GM23248 (cell line): ENCODE measurements around the gene NEK6. TPM values are rescaled to one million over a fixed set of nuclear protein-coding genes. Genes with fewer than 3 reads are reported as not detected.

Source experiments
- DNase-seq: peaks from one replicate; pipeline ENCODE4 v3.0.0-alpha.2; 2015
- H2AFZ ChIP-seq: fragments of 200-600 bp; sonication (generic); 2 replicates; pipeline ENCODE4 v1.6.1; 2016; ENCODE audit warnings: antibody characterized with exemption
- H3F3A ChIP-seq: fragments of 200-600 bp; sonication (generic); 2 replicates; pipeline ENCODE4 v1.6.1; 2016; ENCODE audit warnings: mild to moderate bottlenecking, antibody characterized with exemption, mixed run types; ENCODE audit not compliant: insufficient read depth
- H3K27ac ChIP-seq: fragments of 200-600 bp; sonication (generic); 2 replicates; pipeline ENCODE4 v1.5.1; 2016; ENCODE audit warnings: mild to moderate bottlenecking
- H3K27me3 ChIP-seq: fragments of 200-600 bp; sonication (generic); replicated peaks from 2 replicates; pipeline ENCODE4 v1.6.1; 2016; ENCODE audit warnings: mild to moderate bottlenecking; ENCODE audit not compliant: insufficient read depth
- H3K36me3 ChIP-seq: fragments of 200-600 bp; sonication (generic); 2 replicates; pipeline ENCODE4 v1.6.1; 2016; ENCODE audit warnings: low read depth, mild to moderate bottlenecking
- H3K4me1 ChIP-seq: fragments of 200-600 bp; sonication (generic); 2 replicates; pipeline ENCODE4 v1.6.1; 2016; ENCODE audit warnings: mild to moderate bottlenecking; ENCODE audit not compliant: insufficient read depth
- H3K4me2 ChIP-seq: fragments of 200-600 bp; sonication (generic); one replicate; pipeline ENCODE4 v1.6.1; 2016; ENCODE audit warnings: mild to moderate bottlenecking; ENCODE audit not compliant: unreplicated experiment
- H3K4me3 ChIP-seq: fragments of 200-600 bp; sonication (generic); 2 replicates; pipeline ENCODE4 v1.5.1; 2016; ENCODE audit warnings: mild to moderate bottlenecking
- H3K79me2 ChIP-seq: fragments of 200-600 bp; sonication (generic); 2 replicates; pipeline ENCODE4 v1.6.1; 2016; ENCODE audit warnings: mild to moderate bottlenecking; ENCODE audit not compliant: insufficient read depth
- H3K9ac ChIP-seq: fragments of 200-600 bp; sonication (generic); 2 replicates; pipeline ENCODE4 v1.6.1; 2016; ENCODE audit warnings: mild to moderate bottlenecking
- H3K9me2 ChIP-seq: fragments of 200-600 bp; sonication (generic); 2 replicates; pipeline ENCODE4 v1.6.1; 2016; ENCODE audit warnings: mixed run types, mild to moderate bottlenecking, moderate library complexity; ENCODE audit not compliant: insufficient read depth
- H3K9me3 ChIP-seq: fragments of 200-600 bp; sonication (generic); one replicate; pipeline ENCODE4 v1.6.1; 2017; ENCODE audit warnings: low read depth
- H4K20me1 ChIP-seq: fragments of 200-600 bp; sonication (generic); 2 replicates; pipeline ENCODE4 v1.6.0; 2016; ENCODE audit not compliant: insufficient read depth
- EZH2 ChIP-seq: fragments of 200-600 bp; sonication (generic); IDR thresholded peaks from 2 replicates; pipeline ENCODE4 v1.6.1; 2018; ENCODE audit warnings: antibody characterized with exemption, mild to moderate bottlenecking; ENCODE audit not compliant: insufficient read depth, poor library complexity, severe bottlenecking
- EZH2phosphoT487 ChIP-seq: fragments of 200-600 bp; sonication (generic); IDR thresholded peaks from 2 replicates; pipeline ENCODE4 v1.6.1; 2018; ENCODE audit warnings: antibody characterized with exemption, moderate library complexity, mild to moderate bottlenecking, low read depth; ENCODE audit not compliant: insufficient read depth
- WGBS, 2 experiments: methylation state at CpG; one replicate each; pipeline ENCODE4 v1.1.6; 2015 to 2017; ENCODE audit warnings: low lambda C conversion rate in 2 of 2, low coverage in 1 of 2; ENCODE audit errors: missing lambda C conversion rate in 2 of 2; 5-methylcytosine and 5-hydroxymethylcytosine counted together
- in situ Hi-C: fragments of 300-500 bp; cut with MboI; formaldehyde crosslinking; loops from 2 replicates; pipeline ENCODE4 v1.15.0; 2020
- polyA plus RNA-seq: library from polyadenylated mRNA; unstranded; fragments of >200 nt; fragmentation: Nextera tagmentation; extraction: Ambion mirVana; gene quantifications from 2 replicates; pipeline ENCODE4 v1.2.1, GENCODE V29; 2016
- total RNA-seq: library from RNA; depleted of rRNA; stranded (reverse); fragments of >200 nt; shearing (Covaris generic); gene quantifications from 2 replicates; pipeline ENCODE4 v1.2.3, GENCODE V29; 2014

NEK6 gene
- total and polyA plus RNA-seq, 2 experiments from 2014 or later, result 43.7 to 69.6 TPM

DNA sequence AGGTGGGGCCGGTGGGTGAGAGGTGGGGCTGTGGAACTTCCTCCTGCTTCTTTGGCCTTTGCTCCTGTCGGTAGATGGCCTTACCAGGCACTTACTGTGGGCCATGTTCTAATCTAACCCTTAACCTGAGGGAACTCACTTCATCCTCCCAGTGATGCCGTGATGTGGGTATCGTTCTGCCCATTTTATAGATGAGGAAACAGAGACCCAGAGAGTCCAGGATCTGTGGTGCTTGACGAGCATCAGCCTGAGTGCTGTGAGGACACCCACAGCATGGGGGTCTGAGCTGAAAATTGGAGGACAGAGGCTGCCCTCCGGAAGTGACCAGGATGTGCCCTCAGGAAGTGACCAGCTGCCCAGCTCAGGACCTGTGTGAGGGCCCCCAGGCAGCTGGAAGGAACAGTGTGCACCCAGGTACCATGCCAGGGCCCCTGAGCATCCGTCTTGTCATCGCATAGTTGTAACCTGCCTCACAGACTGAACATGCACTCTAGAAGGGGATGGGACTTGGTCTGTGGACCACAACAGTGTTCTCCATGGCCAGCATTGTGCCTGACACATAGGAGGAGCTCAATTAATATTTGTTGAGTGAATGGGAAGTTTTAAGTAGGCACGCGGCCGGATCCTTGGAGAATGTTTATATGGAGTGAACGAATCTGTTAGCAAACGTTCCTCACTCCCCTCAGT lies 8.5 kb downstream of the NEK6 start:
- no peak overlapping the region for H2AFZ ChIP-seq

DNA sequence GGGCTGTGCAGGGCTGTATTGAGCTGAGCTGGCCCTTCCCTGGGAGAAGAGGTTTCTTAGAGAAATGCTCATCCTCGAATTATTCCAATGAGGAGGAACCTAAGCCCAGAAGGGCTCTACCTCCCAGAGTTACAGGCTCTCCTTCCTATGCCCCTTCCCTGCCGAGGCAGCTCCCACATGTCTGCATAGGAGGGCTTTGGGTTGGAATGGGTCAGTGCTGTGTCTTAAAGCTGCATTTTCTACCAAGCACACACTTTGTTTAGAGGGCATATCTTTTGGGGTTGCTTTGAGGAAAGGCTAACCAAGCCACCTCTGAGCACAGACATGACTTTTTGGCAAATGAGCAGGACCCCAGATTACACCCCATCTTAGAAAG lies 9.1 kb downstream of the NEK6 start:
- Histone ChIP-seq H2AFZ (no peak overlapping the region), H3K27ac (peak overlapping the region; percentile 94), H4K20me1 (no peaks in the 10 kb centered on the region), H3K9me3 (no peaks in the 10 kb centered on the region), H3K4me3 (0 out of 2 replicates have a peak overlapping the region, but pooled peaks have one; percentile 30), H3K36me3 (no peaks in the 10 kb centered on the region), H3K4me1 (peaks cover 73% of the 10 kb centered on the region), H3F3A (peaks cover 52% of the 10 kb centered on the region), H3K27me3 (no peaks in the 10 kb centered on the region), H3K9ac (peak overlapping the region; percentile 79), H3K79me2 (peaks cover 99% of the 10 kb centered on the region), H3K9me2 (no peaks in the 10 kb centered on the region), H3K4me2 (peak overlapping the region; percentile 55)
- WGBS, 2 experiments, result 31 to 51% methylated on average over 2 of the region's 2 CpGs
- TF ChIP-seq EZH2 (no peak), EZH2phosphoT487 (no peak)
- in situ Hi-C loops, result no loop called here
- DNase-seq, result no peak

More for the DNA sequence above, 8.5 kb downstream of the NEK6 start:
- no peaks in the 10 kb centered on the region for H3K9me2 ChIP-seq
- H3K4me1 ChIP-seq, result peaks cover 76% of the 10 kb centered on the region
- no peak for TF ChIP-seq EZH2
- TF ChIP-seq EZH2phosphoT487, result no peak
- peak overlapping the region; percentile 94 for H3K27ac ChIP-seq
- in situ Hi-C loops, result no loop called here
- 78 to 81% methylated on average over 13 of the region's 13 CpGs for WGBS, 2 experiments
- H3K4me3 ChIP-seq, result 0 out of 2 replicates have a peak overlapping the region, but pooled peaks have one; percentile 30
- no peaks in the 10 kb centered on the region for H3K27me3 ChIP-seq
- peak overlapping the region; percentile 55 for H3K4me2 ChIP-seq
- DNase-seq, result peak; percentile 61
- H3F3A ChIP-seq, result peaks cover 56% of the 10 kb centered on the region
- H3K36me3 ChIP-seq, result no peaks in the 10 kb centered on the region
- no peaks in the 10 kb centered on the region for H3K9me3 ChIP-seq
- H4K20me1 ChIP-seq, result no peaks in the 10 kb centered on the region
- peak overlapping the region; percentile 79 for H3K9ac ChIP-seq
- peaks cover 99% of the 10 kb centered on the region for H3K79me2 ChIP-seq

DNA sequence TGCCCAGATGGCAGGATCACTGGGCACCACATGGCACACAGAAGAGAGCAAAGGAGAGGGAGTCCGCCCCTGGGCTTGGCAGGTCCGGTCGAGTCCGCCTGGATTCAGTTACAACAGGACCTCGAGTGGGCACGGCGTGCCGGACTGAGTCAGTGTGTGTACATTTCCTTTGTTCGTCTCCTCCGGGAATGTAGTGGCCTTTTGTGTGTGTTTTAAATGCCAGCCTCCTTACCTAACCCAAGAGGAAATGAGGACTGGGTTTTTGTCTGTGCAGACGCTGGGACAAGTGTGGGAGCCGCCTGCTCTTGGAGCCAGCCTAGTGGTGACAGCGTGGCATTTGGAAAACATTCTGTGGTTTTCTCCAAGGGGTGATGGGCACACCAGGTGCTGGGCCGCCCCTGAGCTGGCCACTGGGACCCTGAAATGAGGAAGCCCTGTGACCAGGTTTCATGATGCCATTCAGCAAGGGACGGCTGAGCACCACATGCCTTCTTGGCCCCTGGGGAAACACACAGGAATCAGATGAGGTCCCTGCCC lies 9.6 kb downstream of the NEK6 start:
- H2AFZ ChIP-seq, result no peak overlapping the region
- H3K36me3 ChIP-seq, result no peaks in the 10 kb centered on the region
- in situ Hi-C loops, result no loop called here
- TF ChIP-seq EZH2phosphoT487, result no peak
- no peak for TF ChIP-seq EZH2
- H4K20me1 ChIP-seq, result no peaks in the 10 kb centered on the region
- H3K4me1 ChIP-seq, result peaks cover 68% of the 10 kb centered on the region
- H3K9me3 ChIP-seq, result no peaks in the 10 kb centered on the region
- H3K9me2 ChIP-seq, result no peaks in the 10 kb centered on the region
- DNase-seq, result peak; percentile 96
- H3K9ac ChIP-seq, result peak overlapping the region; percentile 79
- peaks cover 47% of the 10 kb centered on the region for H3F3A ChIP-seq
- peak overlapping the region; percentile 55 for H3K4me2 ChIP-seq
- peaks cover 99% of the 10 kb centered on the region for H3K79me2 ChIP-seq
- no peaks in the 10 kb centered on the region for H3K27me3 ChIP-seq
- peak overlapping the region; percentile 94 for H3K27ac ChIP-seq
- 7 to 12% methylated on average over 14 to 15 of the region's 15 CpGs for WGBS, 2 experiments
- peak overlapping the region; percentile 30 for H3K4me3 ChIP-seq

DNA sequence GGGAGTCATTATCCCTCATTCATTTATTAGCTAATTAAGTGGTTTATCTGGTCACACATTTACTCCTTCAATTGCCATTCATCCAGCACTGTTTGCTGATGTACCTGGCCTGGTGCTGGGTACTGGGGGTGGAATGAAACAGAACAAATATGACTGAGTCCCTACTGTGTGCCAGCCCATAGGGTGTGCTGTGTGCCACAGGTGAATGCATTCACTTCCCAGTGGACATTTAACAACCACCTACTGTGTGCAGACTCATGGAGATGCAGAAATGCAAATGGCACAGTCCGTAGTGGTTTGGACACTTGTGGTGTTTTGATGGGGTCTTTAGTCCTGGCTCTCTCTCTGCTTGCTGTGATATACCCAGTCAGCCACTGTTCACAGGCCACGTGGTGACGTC lies 10.5 kb downstream of the NEK6 start:
- no peak overlapping the region for H3K4me3 ChIP-seq
- no peaks in the 10 kb centered on the region for H3K9me2 ChIP-seq
- H3K9ac ChIP-seq, result peak overlapping the region; percentile 79
- H3K36me3 ChIP-seq, result no peaks in the 10 kb centered on the region
- no peaks in the 10 kb centered on the region for H4K20me1 ChIP-seq
- H3K27me3 ChIP-seq, result no peaks in the 10 kb centered on the region
- in situ Hi-C loops, result no loop called here
- DNase-seq, result no peak
- no peak overlapping the region for H2AFZ ChIP-seq
- WGBS, 2 experiments, result 94 to 97% methylated on average over 3 of the region's 3 CpGs
- no peaks in the 10 kb centered on the region for H3K9me3 ChIP-seq
- peaks cover 40% of the 10 kb centered on the region for H3F3A ChIP-seq
- no peak for TF ChIP-seq EZH2
- no peak for TF ChIP-seq EZH2phosphoT487
- H3K4me2 ChIP-seq, result peak overlapping the region; percentile 55
- peak overlapping the region; percentile 94 for H3K27ac ChIP-seq
- peaks cover 59% of the 10 kb centered on the region for H3K4me1 ChIP-seq
- peaks cover 99% of the 10 kb centered on the region for H3K79me2 ChIP-seq
